Measurements from ENCODE around the gene DPPA5.

The DPPA5 gene

DNA sequence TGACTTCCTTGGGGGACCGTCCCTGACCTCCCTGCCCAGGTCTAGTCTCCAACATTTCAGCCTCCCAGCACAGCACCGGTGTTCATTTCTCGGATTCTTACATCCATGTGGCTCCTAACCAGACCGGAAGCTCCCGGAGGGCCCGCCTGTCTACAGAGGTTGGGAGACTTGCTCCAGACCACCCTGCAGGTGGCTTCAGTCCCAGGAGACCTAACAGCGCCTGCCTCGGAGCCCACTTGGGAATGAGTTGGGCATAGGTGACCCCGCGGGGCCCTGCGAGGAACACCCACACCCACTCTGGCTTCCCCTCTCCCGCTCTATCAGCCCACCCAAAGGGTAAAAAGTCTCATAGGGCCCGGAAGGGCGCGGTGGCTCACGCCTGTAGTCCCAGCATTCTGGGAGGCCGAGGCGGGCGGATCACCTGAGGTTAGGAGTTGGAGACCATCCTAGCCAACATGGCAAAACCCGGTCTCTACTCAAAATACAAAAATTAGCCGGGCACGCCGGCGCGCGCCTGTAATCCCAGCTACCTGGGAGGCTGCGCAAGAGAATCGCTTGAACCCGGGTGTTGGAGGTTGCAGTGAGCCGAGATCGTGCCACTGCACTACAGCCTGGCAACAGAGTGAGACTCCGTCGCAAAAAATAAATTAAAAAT is 5.4 kb downstream of the DPPA5 start:
- Histone ChIP-seq H3K9me3 (ENCODE audit: low read depth, low read length) (no peaks in the 10 kb centered on the region), H3K36me3 (ENCODE audit: insufficient read depth, low read length) (no peaks in the 10 kb centered on the region), H3K4me3 (no peak overlapping the region), H3K9ac (ENCODE audit: insufficient read length) (no peak overlapping the region), H3K27ac (no peak overlapping the region)
- TF ChIP-seq EZH2 (IDR thresholded peaks at IDR 0.05) (no peak), POLR2AphosphoS5 (IDR thresholded peaks at IDR 0.05; ENCODE audit: borderline replicate concordance, low read depth, low read length) (no peak), FOXP2 (optimal IDR thresholded peaks at IDR 0.05; ENCODE audit: control extremely low read depth, extremely low read length, insufficient read depth) (no peak)
- no peak for DNase-seq (ENCODE audit: low read depth, low spot score)

DNA sequence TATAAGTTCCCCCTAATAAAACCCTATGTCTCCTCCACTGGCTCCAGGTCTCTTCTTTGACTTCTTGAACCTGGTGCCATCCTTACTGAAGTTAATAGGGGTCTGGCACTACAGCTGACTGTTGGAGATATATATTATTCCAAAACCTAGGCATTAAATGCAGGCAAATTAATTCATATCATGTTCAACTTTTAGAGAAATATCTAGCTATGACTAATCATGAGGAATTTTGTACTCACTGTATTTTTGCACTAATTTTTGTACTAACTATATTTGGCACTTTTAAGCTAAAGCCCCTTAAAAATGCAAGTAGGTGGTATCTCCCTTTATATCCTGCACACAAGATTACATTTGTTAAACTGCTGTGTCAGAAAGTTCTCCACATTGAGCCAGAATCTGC is 10.9 kb downstream of the DPPA5 start:
- Histone ChIP-seq H3K36me3 (ENCODE audit: insufficient read depth, low read length) (no peaks in the 10 kb centered on the region), H3K27ac (no peak overlapping the region), H3K9me3 (ENCODE audit: low read depth, low read length) (no peaks in the 10 kb centered on the region), H3K4me3 (no peak overlapping the region), H3K9ac (ENCODE audit: insufficient read length) (no peak overlapping the region)
- TF ChIP-seq POLR2AphosphoS5 (IDR thresholded peaks at IDR 0.05; ENCODE audit: borderline replicate concordance, low read depth, low read length) (no peak), EZH2 (IDR thresholded peaks at IDR 0.05) (no peak), FOXP2 (optimal IDR thresholded peaks at IDR 0.05; ENCODE audit: control extremely low read depth, extremely low read length, insufficient read depth) (no peak)
- no peak for DNase-seq (ENCODE audit: low read depth, low spot score)

DNA sequence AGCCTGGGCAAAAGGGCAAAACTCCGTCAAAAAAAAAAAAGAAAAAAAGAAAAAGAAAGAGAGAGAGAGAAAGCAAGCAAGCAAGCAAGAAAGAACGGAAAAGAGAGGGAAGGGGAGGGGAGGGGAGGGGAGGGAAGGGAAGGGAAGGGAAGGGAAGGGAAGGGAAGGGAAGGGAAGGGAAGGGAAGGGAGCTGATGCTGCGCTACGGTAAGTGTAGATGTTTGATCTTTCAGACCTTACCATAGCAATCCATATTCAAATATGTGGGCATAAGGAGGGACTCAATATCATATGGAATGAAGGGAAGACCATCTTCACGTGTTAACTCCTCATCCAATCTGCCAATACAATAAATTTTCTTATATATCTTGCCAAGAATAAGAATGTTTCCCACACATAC is 11.9 kb downstream of the DPPA5 start:
- Histone ChIP-seq H3K9me3 (ENCODE audit: low read depth, low read length) (no peaks in the 10 kb centered on the region), H3K9ac (ENCODE audit: insufficient read length) (no peak overlapping the region), H3K27ac (no peak overlapping the region), H3K4me3 (no peak overlapping the region), H3K36me3 (ENCODE audit: insufficient read depth, low read length) (no peaks in the 10 kb centered on the region)
- DNase-seq (ENCODE audit: low read depth, low spot score), result no peak
- no peak for TF ChIP-seq FOXP2 (optimal IDR thresholded peaks at IDR 0.05; ENCODE audit: control extremely low read depth, extremely low read length, insufficient read depth)
- no peak for TF ChIP-seq POLR2AphosphoS5 (IDR thresholded peaks at IDR 0.05; ENCODE audit: borderline replicate concordance, low read depth, low read length)
- no peak for TF ChIP-seq EZH2 (IDR thresholded peaks at IDR 0.05)

GRCh38 chr6:73341335-73341734 is 12.7 kb downstream of the DPPA5 start:
- Histone ChIP-seq H3K4me3 (no peak overlapping the region), H3K36me3 (ENCODE audit: insufficient read depth, low read length) (no peaks in the 10 kb centered on the region), H3K9me3 (ENCODE audit: low read depth, low read length) (no peaks in the 10 kb centered on the region), H3K9ac (ENCODE audit: insufficient read length) (no peak overlapping the region), H3K27ac (no peak overlapping the region)
- TF ChIP-seq POLR2AphosphoS5 (IDR thresholded peaks at IDR 0.05; ENCODE audit: borderline replicate concordance, low read depth, low read length), result no peak
- TF ChIP-seq FOXP2 (optimal IDR thresholded peaks at IDR 0.05; ENCODE audit: control extremely low read depth, extremely low read length, insufficient read depth), result no peak
- TF ChIP-seq EZH2 (IDR thresholded peaks at IDR 0.05), result no peak
- DNase-seq (ENCODE audit: low read depth, low spot score), result no peak

DNA sequence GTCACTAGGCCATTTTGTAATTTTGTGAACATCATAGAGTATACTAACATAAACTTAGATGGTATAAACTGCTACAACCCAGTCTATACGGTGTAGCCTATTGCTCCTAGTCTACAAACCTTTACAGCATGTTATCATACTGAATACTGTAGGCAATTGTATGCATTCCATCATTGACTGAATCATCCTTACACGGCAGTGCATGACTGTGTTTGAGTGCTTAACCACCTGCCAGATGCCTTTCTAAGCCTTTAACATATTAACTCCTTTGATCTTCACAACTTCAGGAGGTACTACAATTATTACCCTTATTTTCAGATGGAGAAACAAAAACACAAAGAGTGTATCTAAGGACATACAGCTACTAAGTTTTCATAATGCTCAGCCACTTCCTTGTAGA is 14.0 kb downstream of the DPPA5 start:
- TF ChIP-seq POLR2AphosphoS5 (IDR thresholded peaks at IDR 0.05; ENCODE audit: borderline replicate concordance, low read depth, low read length), result no peak
- no peak for TF ChIP-seq EZH2 (IDR thresholded peaks at IDR 0.05)
- TF ChIP-seq FOXP2 (optimal IDR thresholded peaks at IDR 0.05; ENCODE audit: control extremely low read depth, extremely low read length, insufficient read depth), result no peak
- Histone ChIP-seq H3K36me3 (ENCODE audit: insufficient read depth, low read length) (no peaks in the 10 kb centered on the region), H3K9ac (ENCODE audit: insufficient read length) (no peak overlapping the region), H3K9me3 (ENCODE audit: low read depth, low read length) (no peaks in the 10 kb centered on the region), H3K27ac (no peak overlapping the region), H3K4me3 (no peak overlapping the region)
- no peak for DNase-seq (ENCODE audit: low read depth, low spot score)

GRCh38 chr6:73339340-73339739 is 14.7 kb downstream of the DPPA5 start:
- no peak for TF ChIP-seq EZH2 (IDR thresholded peaks at IDR 0.05)
- no peak for TF ChIP-seq FOXP2 (optimal IDR thresholded peaks at IDR 0.05; ENCODE audit: control extremely low read depth, extremely low read length, insufficient read depth)
- no peak for TF ChIP-seq POLR2AphosphoS5 (IDR thresholded peaks at IDR 0.05; ENCODE audit: borderline replicate concordance, low read depth, low read length)
- no peak overlapping the region for H3K9ac ChIP-seq (ENCODE audit: insufficient read length)
- H3K36me3 ChIP-seq (ENCODE audit: insufficient read depth, low read length), result no peaks in the 10 kb centered on the region
- H3K4me3 ChIP-seq, result no peak overlapping the region
- DNase-seq (ENCODE audit: low read depth, low spot score), result no peak
- H3K9me3 ChIP-seq (ENCODE audit: low read depth, low read length), result no peaks in the 10 kb centered on the region
- no peak overlapping the region for H3K27ac ChIP-seq

GRCh38 chr6:73329201-73329600 is 24.9 kb downstream of the DPPA5 start:
- TF ChIP-seq EZH2 (IDR thresholded peaks at IDR 0.05), result no peak
- TF ChIP-seq POLR2AphosphoS5 (IDR thresholded peaks at IDR 0.05; ENCODE audit: borderline replicate concordance, low read depth, low read length), result no peak
- TF ChIP-seq FOXP2 (optimal IDR thresholded peaks at IDR 0.05; ENCODE audit: control extremely low read depth, extremely low read length, insufficient read depth), result no peak
- Histone ChIP-seq H3K9me3 (ENCODE audit: low read depth, low read length) (no peaks in the 10 kb centered on the region), H3K9ac (ENCODE audit: insufficient read length) (no peak overlapping the region), H3K36me3 (ENCODE audit: insufficient read depth, low read length) (no peaks in the 10 kb centered on the region), H3K27ac (no peak overlapping the region), H3K4me3 (no peak overlapping the region)
- DNase-seq (ENCODE audit: low read depth, low spot score), result no peak

DNA sequence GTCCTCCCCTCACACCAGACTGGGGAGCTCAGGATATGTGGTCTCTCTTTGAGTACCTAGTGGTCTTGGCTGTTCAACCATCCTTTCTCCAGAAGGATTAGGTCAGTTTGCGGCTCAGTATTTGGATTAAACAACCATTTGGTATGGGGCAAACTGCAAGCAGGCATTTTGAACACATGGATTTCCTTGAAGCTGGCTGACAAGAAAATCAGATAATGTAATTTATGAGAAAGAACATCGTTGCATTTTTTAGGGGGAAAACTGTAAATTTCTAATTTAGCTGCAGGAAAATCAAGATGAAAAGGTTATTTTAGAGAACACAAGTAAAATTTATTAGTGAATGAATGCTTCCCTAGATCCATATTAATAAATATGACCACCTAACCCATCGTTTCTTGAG is 25.3 kb downstream of the DPPA5 start:
- H3K9ac ChIP-seq (ENCODE audit: insufficient read length), result no peak overlapping the region

DNA sequence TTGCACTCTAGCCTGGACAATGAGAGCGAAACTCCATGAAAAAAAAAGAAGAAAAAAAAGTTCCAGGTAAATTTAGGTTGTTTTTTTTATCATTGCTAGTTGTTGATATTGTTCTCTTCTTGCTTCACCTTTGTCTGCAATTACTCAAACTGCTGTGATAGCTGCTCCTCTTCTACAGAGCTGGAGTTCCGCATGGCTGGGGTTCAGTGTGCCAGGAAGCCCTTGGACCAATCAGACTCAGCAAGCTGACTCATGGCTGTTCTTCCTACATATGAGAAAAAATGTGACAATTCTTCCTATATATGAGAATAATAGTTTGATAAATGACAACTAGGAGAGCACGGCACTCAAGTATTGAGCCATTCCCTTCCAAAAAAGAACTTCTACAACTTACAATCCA is 28.4 kb downstream of the DPPA5 start:
- no peaks in the 10 kb centered on the region for H3K9me3 ChIP-seq (ENCODE audit: low read depth, low read length)
- TF ChIP-seq FOXP2 (optimal IDR thresholded peaks at IDR 0.05; ENCODE audit: control extremely low read depth, extremely low read length, insufficient read depth), result no peak
- TF ChIP-seq POLR2AphosphoS5 (IDR thresholded peaks at IDR 0.05; ENCODE audit: borderline replicate concordance, low read depth, low read length), result no peak
- TF ChIP-seq EZH2 (IDR thresholded peaks at IDR 0.05), result no peak

More for the DNA sequence above, 25.3 kb downstream of the DPPA5 start:
- TF ChIP-seq EZH2 (IDR thresholded peaks at IDR 0.05) (no peak), POLR2AphosphoS5 (IDR thresholded peaks at IDR 0.05; ENCODE audit: borderline replicate concordance, low read depth, low read length) (no peak), FOXP2 (optimal IDR thresholded peaks at IDR 0.05; ENCODE audit: control extremely low read depth, extremely low read length, insufficient read depth) (no peak)
- DNase-seq (ENCODE audit: low read depth, low spot score), result no peak
- Histone ChIP-seq H3K4me3 (no peak overlapping the region), H3K27ac (no peak overlapping the region), H3K9me3 (ENCODE audit: low read depth, low read length) (no peaks in the 10 kb centered on the region), H3K36me3 (ENCODE audit: insufficient read depth, low read length) (no peaks in the 10 kb centered on the region)

More for the DNA sequence above, 28.4 kb downstream of the DPPA5 start:
- H3K9ac ChIP-seq (ENCODE audit: insufficient read length), result no peak overlapping the region
- H3K27ac ChIP-seq, result no peak overlapping the region
- DNase-seq (ENCODE audit: low read depth, low spot score), result no peak
- H3K36me3 ChIP-seq (ENCODE audit: insufficient read depth, low read length), result no peaks in the 10 kb centered on the region
- no peak overlapping the region for H3K4me3 ChIP-seq

Data from SK-N-MC (cell line).